Measurements from ENCODE around the gene PIK3R6.
"Not testable (repeated sequence)": the region's sequence is repeated elsewhere in the genome, so short reads cannot be mapped to it uniquely, and the experiment has no call there.

Gene PIK3R6

GRCh38 chr17:8872705-8873435 lies 5.4 kb upstream of the PIK3R6 start:
- no peak for DNase-seq (ENCODE audit: low spot score)

GRCh38 chr17:8872036-8872704 lies 4.7 kb upstream of the PIK3R6 start:
- DNase-seq (ENCODE audit: low spot score) = no peak

- DNase-seq (ENCODE audit: low spot score) = no peak
Observed at GRCh38 chr17:8871081-8871581, 3.7 kb upstream of the PIK3R6 start.

- peak; percentile 53 for DNase-seq (ENCODE audit: low spot score)
Observed at GRCh38 chr17:8870406-8871040, 3.0 kb upstream of the PIK3R6 start.

- DNase-seq (ENCODE audit: low spot score) = no peak
Observed at GRCh38 chr17:8869114-8869815, 1.8 kb upstream of the PIK3R6 start.

GRCh38 chr17:8868529-8868951 lies 1.1 kb upstream of the PIK3R6 start:
- DNase-seq (ENCODE audit: low spot score) = no peak

GRCh38 chr17:8868092-8868491 lies 618 bp upstream of the PIK3R6 start:
- DNase-seq (ENCODE audit: low spot score) = no peak

GRCh38 chr17:8865811-8866210 lies 1.7 kb downstream of the PIK3R6 start:
- no peak for DNase-seq (ENCODE audit: low spot score)

GRCh38 chr17:8865385-8865784 lies 2.1 kb downstream of the PIK3R6 start:
- no peak for DNase-seq (ENCODE audit: low spot score)

GRCh38 chr17:8862213-8863056 lies 5.0 kb downstream of the PIK3R6 start:
- no peak for DNase-seq (ENCODE audit: low spot score)

GRCh38 chr17:8861495-8862181 lies 5.8 kb downstream of the PIK3R6 start:
- DNase-seq (ENCODE audit: low spot score) = no peak

GRCh38 chr17:8859804-8860430 lies 7.6 kb downstream of the PIK3R6 start:
- DNase-seq (ENCODE audit: low spot score) = no peak

- DNase-seq (ENCODE audit: low spot score) = no peak
Observed at GRCh38 chr17:8859027-8859803, 8.3 kb downstream of the PIK3R6 start.

GRCh38 chr17:8857919-8858318 lies 9.6 kb downstream of the PIK3R6 start:
- DNase-seq (ENCODE audit: low spot score) = peak; percentile 22

- no peak for DNase-seq (ENCODE audit: low spot score)
Observed at GRCh38 chr17:8856869-8857575, 10.5 kb downstream of the PIK3R6 start.

- not testable (repeated sequence) for DNase-seq (ENCODE audit: low spot score)
Observed at GRCh38 chr17:8856205-8856603, 11.3 kb downstream of the PIK3R6 start.

- peak; percentile 25 for DNase-seq (ENCODE audit: low spot score)
Observed at GRCh38 chr17:8855477-8856204, 11.8 kb downstream of the PIK3R6 start.

- no peak for DNase-seq (ENCODE audit: low spot score)
Observed at GRCh38 chr17:8851600-8851999, 15.9 kb downstream of the PIK3R6 start.

All from putamen (tissue), 1 donor.